K562 (cell line): Measurements from ENCODE around the gene UTS2R. TPM values are rescaled to one million over a fixed set of nuclear protein-coding genes. Genes with fewer than 3 reads are reported as not detected.
A peak's percentile ranks its signal among the peaks of the same experiment; 100 is the strongest.

ENCODE experiments used
- CREB3L1 ChIP-seq: fragments of 450-650 bp; IDR thresholded peaks from 2 replicates; pipeline ENCODE4 v1.6.1; 2014; ENCODE audit warnings: low read depth, mild to moderate bottlenecking, moderate library complexity, borderline replicate concordance
- EHMT2 ChIP-seq: fragments of 450-650 bp; IDR thresholded peaks from 2 replicates; pipeline ENCODE4 v1.6.1; 2018; ENCODE audit warnings: antibody characterized with exemption
- GTF2A2 ChIP-seq: IDR thresholded peaks from 2 replicates; pipeline ENCODE4 v1.6.1; 2016; ENCODE audit warnings: mild to moderate bottlenecking, missing genetic modification characterization, missing compliant biosample characterization
- GTF2B ChIP-seq: IDR thresholded peaks from 2 replicates; pipeline ENCODE4 v1.6.1; 2011; ENCODE audit not compliant: insufficient read length; ENCODE audit errors: extremely low read depth
- MAZ ChIP-seq, 2 experiments: fragments of 450-650 bp in 1 of 2; sonication (generic) in 1 of 2; formaldehyde crosslinking; IDR thresholded peaks in 1 of 2; conservative IDR thresholded peaks in 1 of 2; 2 replicates each; pipeline versions ENCODE4 v1.4.0 to v1.5.0; 2020; ENCODE audit warnings: mild to moderate bottlenecking in 1 of 2, missing genetic modification reagents in 1 of 2
- MXI1 ChIP-seq: IDR thresholded peaks from 2 replicates; pipeline ENCODE4 v1.6.1; 2011; ENCODE audit warnings: low read depth, mild to moderate bottlenecking, improper control_type of control experiment, low read length
- NEUROD1 ChIP-seq: fragments of 150-350 bp; IDR thresholded peaks from 2 replicates; pipeline ENCODE4 v1.6.1; 2014; ENCODE audit warnings: borderline replicate concordance, low read length, low read depth; ENCODE audit not compliant: partially characterized antibody
- NFYB ChIP-seq: IDR thresholded peaks from 2 replicates; pipeline ENCODE4 v1.6.1; 2011; ENCODE audit warnings: mild to moderate bottlenecking, moderate library complexity; ENCODE audit not compliant: insufficient read length; ENCODE audit errors: extremely low read depth
- NR2C2 ChIP-seq, 2 experiments: fragments of 200-800 bp in 1 of 2; sonication (Bioruptor generic) in 1 of 2; sonication (generic) in 1 of 2; formaldehyde crosslinking in 1 of 2; IDR thresholded peaks; 2 replicates each; pipeline versions ENCODE4 v1.6.1 to v1.8.0; 2016 to 2022; ENCODE audit warnings: mild to moderate bottlenecking in 1 of 2, missing compliant biosample characterization in 1 of 2, missing genetic modification characterization in 1 of 2, missing genetic modification reagents in 1 of 2
- PKNOX1 ChIP-seq: fragments of 450-650 bp; IDR thresholded peaks from 2 replicates; pipeline ENCODE4 v1.6.1; 2016
- POLR2A ChIP-seq: fragments of 450-650 bp; conservative IDR thresholded peaks from 2 replicates; pipeline ENCODE4 v1.6.1; 2016
- PYGO2 ChIP-seq: fragments of 450-650 bp; IDR thresholded peaks from 2 replicates; pipeline ENCODE4 v1.6.1; 2016; ENCODE audit warnings: mild to moderate bottlenecking, missing genetic modification characterization, moderate library complexity, missing compliant biosample characterization
- RCOR1 ChIP-seq, 2 experiments: IDR thresholded peaks; 2 replicates each; pipeline ENCODE4 v1.6.1; 2012; ENCODE audit warnings: low read depth in 2 of 2, low read length in 2 of 2, borderline replicate concordance in 1 of 2, improper control_type of control experiment in 1 of 2
- SP1 ChIP-seq: sonication (generic); formaldehyde crosslinking; IDR thresholded peaks from 2 replicates; pipeline ENCODE4 v1.8.1; 2022; ENCODE audit warnings: mild to moderate bottlenecking, missing genetic modification reagents
- TAF9B ChIP-seq: fragments of 450-650 bp; IDR thresholded peaks from 2 replicates; pipeline ENCODE4 v1.6.1; 2018; ENCODE audit warnings: mild to moderate bottlenecking; ENCODE audit not compliant: partially characterized antibody
- TBL1XR1 ChIP-seq, 2 experiments: IDR thresholded peaks; 2 replicates each; pipeline ENCODE4 v1.6.1; 2012; ENCODE audit warnings: improper control_type of control experiment in 2 of 2, low read length in 2 of 2, mild to moderate bottlenecking in 1 of 2
- TBP ChIP-seq: optimal IDR thresholded peaks from 2 replicates; pipeline ENCODE3; 2011; ENCODE audit warnings: low read depth, low read length, improper control_type of control experiment
- TCF7 ChIP-seq: sonication (generic); IDR thresholded peaks from 2 replicates; pipeline ENCODE4 v1.6.1; 2016; ENCODE audit warnings: antibody characterized with exemption, borderline replicate concordance
- ZNF143 ChIP-seq: sonication (generic); formaldehyde crosslinking; IDR thresholded peaks from 2 replicates; pipeline ENCODE4 v1.9.0; 2022; ENCODE audit warnings: mild to moderate bottlenecking, missing genetic modification reagents
- polyA plus RNA-seq, 8 experiments: library from polyadenylated mRNA; depleted of rRNA in 4 of 8; stranded (reverse) in 5 of 8; unstranded in 3 of 8; fragments of >200 nt; fragmentation: Nextera tagmentation in 2 of 8; fragmentation: Illumina TruSeq in 1 of 8; extraction: Ambion mirVana in 2 of 8; extraction: Trizol in 1 of 8; gene quantifications; 2 replicates each; pipeline versions ENCODE4 v1.2.1 to v1.2.3, GENCODE V29; 2011 to 2014; ENCODE audit warnings: inconsistent platforms in 1 of 8, missing spikeins in 1 of 8
- total RNA-seq, 7 experiments: library from RNA; depleted of rRNA in 6 of 7; stranded (reverse); fragments of >200 nt in 6 of 7; fragmentation: Illumina TruSeq in 2 of 7; extraction: Trizol in 2 of 7; gene quantifications; 2 replicates each; pipeline versions ENCODE4 v1.2.1 to v1.2.3, GENCODE V29; 2011 to 2021; ENCODE audit warnings: low replicate concordance in 1 of 7
- TF ChIP-seq, protein P1 (sequence below), 2 experiments: fragments of 150-350 bp in 1 of 2; IDR thresholded peaks; 2 replicates each; pipeline ENCODE4 v1.6.1; 2012 to 2016; ENCODE audit warnings: low read depth in 2 of 2, low read length in 2 of 2, mild to moderate bottlenecking in 1 of 2, moderate library complexity in 1 of 2

The UTS2R gene
- total and polyA plus RNA-seq, 9 of the 15 experiments (the other 6 are each of a cell fraction or from before 2014, with no cell fraction given): 0.22 TPM; not detected in 8

GRCh38 chr17:82367724-82368524 lies 3.6 kb upstream of the UTS2R start (continued):
- TF ChIP-seq GTF2B (peak; percentile 67), PYGO2 (no peak), NFYB (peak; percentile 99), TBP (peak; percentile 74), GTF2A2 (tag) (no peak), SP1 (CRISPR knock-in tag) (peak; percentile 91), RCOR1 (IDR thresholded peaks at IDR 0.05; ENCODE audit: borderline replicate concordance in 1 of 2, low read depth in 2 of 2, low read length in 2 of 2) (0 out of 4 replicates have a peak, but pooled peaks of 1 of the 2 experiments have one; percentile 16), MAZ (CRISPR knock-in tag; conservative IDR thresholded peaks at IDR 0.05 in 1 of 2, IDR thresholded peaks at IDR 0.05 in 1 of 2) (peak in 1 of 2 experiments; percentile 48; a peak in 2 of 4 replicates), TCF7 (no peak), TBL1XR1 (IDR thresholded peaks at IDR 0.05; ENCODE audit: low read length in 2 of 2) (0 out of 4 replicates have a peak, but pooled peaks of 1 of the 2 experiments have one; percentile 51), PKNOX1 (peak; percentile 89), NR2C2 (CRISPR knock-in tag; IDR thresholded peaks at IDR 0.05) (peak; percentile 94), NR2C2 (tag; IDR thresholded peaks at IDR 0.05) (peak; percentile 98), ZNF143 (CRISPR knock-in tag) (peak; percentile 73), EHMT2 (peak; percentile 73; the same call in 1 of the 2 replicates), NEUROD1 (peak; percentile 98), CREB3L1 (peak; percentile 37; the same call in 1 of the 2 replicates), TAF9B (peak; percentile 40), POLR2A (peak; percentile 85), MXI1 (0 out of 2 replicates have a peak, but pooled peaks have one; percentile 21)
- TF ChIP-seq, protein P1, sequence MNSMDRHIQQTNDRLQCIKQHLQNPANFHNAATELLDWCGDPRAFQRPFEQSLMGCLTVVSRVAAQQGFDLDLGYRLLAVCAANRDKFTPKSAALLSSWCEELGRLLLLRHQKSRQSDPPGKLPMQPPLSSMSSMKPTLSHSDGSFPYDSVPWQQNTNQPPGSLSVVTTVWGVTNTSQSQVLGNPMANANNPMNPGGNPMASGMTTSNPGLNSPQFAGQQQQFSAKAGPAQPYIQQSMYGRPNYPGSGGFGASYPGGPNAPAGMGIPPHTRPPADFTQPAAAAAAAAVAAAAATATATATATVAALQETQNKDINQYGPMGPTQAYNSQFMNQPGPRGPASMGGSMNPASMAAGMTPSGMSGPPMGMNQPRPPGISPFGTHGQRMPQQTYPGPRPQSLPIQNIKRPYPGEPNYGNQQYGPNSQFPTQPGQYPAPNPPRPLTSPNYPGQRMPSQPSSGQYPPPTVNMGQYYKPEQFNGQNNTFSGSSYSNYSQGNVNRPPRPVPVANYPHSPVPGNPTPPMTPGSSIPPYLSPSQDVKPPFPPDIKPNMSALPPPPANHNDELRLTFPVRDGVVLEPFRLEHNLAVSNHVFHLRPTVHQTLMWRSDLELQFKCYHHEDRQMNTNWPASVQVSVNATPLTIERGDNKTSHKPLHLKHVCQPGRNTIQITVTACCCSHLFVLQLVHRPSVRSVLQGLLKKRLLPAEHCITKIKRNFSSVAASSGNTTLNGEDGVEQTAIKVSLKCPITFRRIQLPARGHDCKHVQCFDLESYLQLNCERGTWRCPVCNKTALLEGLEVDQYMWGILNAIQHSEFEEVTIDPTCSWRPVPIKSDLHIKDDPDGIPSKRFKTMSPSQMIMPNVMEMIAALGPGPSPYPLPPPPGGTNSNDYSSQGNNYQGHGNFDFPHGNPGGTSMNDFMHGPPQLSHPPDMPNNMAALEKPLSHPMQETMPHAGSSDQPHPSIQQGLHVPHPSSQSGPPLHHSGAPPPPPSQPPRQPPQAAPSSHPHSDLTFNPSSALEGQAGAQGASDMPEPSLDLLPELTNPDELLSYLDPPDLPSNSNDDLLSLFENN (IDR thresholded peaks at IDR 0.05; ENCODE audit: low read depth in 2 of 2, low read length in 2 of 2): peak in 1 of 2 experiments; percentile 67; a peak in 1 of 4 replicates
